Measurements from ENCODE around the gene TXNDC11.

The TXNDC11 gene

DNA sequence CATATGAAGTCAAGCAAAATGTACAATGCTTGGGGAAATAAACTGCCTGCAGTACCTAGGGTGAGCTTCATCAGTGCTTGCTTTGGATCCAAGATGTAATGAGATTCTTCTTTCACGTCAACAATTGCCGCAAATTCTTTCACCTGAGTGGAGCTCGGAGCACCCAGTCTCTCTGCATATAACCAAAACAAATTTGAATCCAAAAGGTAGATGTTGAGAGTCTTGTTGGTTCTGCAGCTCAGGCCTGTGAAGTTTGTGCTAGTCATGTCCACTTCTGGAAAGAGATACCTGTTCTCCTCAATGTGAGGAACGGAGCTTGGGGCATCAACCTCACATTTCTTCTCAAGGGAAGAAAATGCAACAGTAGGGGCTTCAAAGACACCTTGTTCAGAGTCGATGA is 51.4 kb downstream of the TXNDC11 start:
- no peak for DNase-seq (ENCODE audit: low spot score)

DNA sequence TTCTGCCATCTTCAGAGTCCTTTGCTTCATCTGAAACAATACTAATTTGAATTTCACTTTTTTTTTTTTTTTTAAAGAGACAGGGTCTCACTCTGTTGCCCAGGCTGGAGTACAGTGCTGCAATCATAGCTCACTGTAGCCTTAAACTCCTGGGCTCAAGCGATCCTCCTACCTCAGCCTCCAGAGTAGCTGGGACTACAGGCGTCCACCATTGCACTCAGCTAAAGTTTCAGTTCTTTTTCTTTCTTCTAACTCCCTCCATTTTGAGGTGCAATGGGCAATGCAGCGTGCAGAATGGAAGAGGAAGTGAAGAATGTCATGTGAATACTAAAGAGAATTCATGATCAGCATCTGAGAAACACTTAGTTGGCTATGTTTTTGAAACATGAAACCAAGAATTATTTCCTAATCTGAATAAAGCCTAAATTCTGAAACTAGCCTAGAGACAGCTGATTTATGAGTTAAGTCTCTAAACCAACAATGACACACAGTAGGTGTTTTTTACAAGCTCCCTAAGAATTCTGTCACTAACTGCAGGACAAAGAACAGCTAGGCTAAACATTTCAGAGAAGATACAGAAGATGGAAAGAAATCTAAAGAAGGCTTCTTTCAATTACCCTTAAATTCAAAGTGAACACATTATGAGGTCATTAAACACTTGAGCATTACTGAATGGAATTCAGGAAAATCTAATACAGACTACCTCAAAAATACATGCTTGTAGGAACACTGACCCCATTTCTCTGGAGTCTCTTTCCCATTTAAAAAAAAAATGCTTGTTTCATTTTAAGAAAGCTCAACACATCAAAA is 53.4 kb downstream of the TXNDC11 start:
- DNase-seq (ENCODE audit: low spot score): no peak

DNA sequence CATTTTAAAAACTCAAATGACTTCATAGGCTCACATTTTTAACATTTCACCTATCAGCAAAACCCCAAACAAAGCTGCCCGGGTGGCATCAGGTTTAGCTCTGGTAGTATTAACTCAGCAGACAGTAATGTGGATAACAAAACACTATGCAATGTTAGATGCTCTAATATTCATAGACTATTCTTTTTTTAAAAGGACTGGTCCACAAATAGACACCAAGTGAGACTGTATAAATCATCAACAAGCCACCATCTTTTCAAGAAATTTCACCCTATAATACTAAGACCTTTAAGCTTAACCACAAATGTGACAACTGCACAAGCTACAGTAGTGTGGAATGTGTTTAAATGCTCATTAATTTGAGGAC is 54.2 kb downstream of the TXNDC11 start:
- DNase-seq (ENCODE audit: low spot score): no peak

DNA sequence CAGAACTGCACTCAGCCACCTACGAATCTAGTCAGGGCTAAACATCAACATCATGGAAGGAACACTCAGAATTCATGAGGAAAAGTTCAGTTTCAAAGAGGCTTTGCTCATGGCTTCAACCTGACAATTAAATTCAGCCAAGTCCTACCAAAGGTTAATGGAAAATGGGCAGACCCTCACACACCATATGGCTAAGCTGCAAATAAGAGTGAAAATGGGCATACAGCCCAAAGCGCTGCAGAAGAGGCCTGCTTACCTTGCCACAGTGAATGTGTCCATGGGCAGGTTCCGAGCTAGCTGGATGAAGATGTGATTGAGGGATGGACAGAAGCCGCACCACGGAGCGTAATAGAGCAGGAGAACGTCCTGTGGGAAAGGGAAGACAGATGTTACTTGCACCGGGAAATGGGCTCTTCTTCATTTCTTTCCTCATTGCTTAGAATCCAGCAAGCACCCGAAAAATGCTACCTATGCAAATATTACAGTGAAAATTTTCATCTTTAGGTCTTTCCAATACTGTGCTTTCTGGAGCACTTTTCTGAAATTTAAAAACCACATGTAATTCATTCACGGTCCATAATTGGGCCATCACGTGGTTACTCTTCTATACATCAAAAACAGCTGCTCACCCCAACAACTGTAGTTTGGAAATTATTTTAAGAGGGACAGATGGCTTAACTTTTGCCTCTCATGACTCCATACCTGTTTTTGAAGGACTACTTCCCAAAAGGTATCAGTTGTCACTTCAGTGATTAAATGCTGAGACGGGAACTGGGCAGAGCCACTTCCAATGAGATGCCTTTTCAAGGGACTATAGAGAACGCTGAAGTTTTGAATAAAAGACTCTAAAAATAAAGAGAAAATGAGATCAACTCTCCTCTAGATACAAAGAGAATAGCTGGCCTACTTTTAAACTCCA is 54.8 kb downstream of the TXNDC11 start:
- no peak for DNase-seq (ENCODE audit: low spot score)

DNA sequence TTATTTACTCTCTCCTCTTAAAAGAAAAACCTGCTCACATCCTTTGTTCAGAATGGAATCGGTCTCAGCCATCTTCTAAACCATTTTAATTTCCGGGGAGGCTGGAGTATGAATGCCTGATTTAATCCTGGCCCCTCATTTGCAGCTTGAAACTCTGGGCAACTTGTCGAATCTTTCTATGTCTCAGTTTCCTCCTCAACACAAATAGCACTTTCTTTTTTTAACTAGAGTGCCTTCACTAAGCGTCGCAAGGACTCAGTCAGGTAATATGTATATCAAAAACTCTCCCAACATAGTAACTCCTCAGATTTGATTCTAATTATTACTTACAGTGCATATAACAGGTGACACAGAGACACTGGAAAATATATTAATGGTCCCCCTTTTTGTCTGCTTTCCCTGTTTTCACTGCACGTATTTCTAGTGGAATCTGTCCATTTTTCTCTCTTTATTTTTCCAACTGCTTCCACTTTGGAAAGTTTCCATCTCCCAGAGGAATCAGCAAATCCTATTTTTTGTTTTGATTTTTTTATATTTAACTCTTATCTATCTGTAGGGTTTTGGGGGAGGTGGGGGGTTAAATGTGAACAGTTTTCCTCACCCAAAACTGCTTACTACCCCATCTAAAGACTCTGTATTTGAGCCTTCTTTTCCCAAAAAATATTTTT is 55.8 kb downstream of the TXNDC11 start:
- no peak for DNase-seq (ENCODE audit: low spot score)

DNA sequence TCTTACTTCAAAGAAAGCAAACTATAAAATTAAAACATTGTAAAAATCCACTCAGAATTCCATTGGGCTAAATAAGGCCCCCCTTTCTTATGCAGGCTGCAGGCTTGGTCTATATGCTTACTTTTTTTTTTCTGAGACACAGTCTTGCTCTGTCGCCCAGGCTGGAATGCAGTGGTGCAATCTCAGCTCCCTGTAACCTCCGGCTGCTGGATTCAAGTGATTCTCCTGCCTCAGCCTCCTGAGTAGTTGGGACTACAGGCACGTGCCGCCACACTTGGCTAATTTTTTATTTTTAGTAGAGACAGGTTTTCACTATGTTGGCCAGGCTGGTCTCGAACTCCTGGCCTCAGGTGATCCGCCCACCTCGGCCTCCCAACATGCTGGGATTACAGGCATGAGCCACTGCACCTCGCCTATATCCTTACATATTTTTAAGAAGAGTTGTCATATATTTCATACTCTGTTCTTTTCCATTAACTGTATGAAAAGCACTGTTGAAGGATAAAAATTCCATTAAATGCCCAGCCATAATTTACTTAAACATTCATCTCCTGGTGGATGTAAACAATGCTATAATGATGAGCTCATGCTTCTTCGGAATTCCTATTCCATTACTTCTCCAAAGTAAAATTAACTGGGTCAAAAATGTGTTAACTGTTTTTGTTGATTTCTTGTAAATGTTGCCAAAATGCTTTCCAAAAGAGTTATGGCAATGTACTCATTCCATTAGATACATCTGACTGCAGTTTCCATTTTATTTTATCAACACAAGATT is 56.6 kb downstream of the TXNDC11 start:
- no peak for DNase-seq (ENCODE audit: low spot score)

DNA sequence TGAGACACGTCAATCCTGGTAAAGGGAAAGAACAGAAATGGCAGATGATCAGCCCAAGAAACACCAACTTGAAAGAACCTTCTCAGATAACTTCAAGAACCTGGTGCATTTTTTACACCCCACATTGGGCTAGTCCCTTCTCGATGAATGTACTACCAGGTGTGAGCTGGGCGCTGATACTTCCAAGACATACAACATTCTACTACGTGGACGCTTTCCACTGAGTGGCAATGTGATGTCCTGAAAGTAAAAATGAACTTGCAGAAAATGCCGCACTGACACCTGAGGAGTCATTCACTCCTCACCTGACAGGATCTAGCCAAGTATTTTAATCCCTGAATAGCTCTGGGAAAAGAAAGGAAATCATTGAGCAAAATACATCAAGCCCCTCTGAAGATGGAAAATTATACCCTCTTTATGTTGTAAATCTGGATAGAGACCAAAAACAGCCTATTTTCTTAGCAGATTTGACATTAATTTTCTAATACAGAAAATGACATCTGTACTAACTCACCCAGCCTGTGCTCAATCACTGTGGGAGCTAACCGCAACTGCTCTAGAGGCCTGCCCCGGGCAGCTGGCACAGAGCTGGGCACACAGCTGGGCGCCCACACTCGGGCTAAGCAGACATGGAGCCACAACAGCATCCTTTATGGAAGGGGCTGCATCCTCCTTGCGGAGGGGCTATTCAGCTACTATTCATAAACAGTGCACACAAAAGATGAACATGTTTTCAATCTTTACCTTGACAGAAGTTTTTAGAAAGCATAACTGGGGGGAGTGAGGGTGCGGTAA is 58.2 kb downstream of the TXNDC11 start:
- DNase-seq (ENCODE audit: low spot score): no peak

DNA sequence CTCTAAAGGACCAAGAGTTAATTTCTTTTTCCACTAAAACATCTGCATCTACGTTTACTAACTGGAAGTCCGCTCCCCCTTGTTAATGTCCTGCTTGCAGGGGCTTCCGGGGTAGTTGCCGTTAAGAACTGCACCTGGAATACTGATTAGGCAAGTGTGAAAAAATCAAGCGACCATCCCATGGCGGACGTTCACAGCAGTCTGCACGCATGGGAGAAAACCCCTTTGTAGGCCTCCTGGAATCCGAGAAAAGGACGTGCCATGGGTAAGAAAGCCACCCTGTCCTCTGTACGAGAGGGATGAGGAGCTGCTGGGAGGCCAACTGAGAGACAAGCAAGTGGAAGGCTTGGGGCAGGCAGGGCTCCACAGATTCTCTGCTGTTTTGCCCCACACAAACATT is 59.5 kb downstream of the TXNDC11 start:
- DNase-seq (ENCODE audit: low spot score): no peak

DNA sequence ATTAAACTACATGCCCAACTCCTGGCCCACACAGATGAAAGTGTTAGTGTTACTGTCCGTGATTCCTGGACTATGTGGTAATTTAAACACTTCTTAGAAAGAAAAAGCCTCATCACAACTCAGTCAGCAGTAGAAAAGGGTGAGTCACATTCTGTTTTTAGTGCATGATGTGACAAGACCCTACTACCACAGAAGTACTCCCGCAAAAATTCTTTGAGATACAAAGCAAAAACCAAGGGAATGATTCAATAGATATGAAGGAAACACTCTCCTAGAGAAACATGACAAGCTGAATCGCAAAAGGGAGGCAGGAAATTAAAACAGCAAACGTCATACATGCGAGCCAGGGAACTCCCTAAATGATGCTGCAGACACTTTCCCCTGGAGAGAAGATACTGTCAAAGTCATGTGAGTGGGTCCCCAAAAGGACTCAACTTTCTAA is 60.0 kb downstream of the TXNDC11 start:
- DNase-seq (ENCODE audit: low spot score): no peak

DNA sequence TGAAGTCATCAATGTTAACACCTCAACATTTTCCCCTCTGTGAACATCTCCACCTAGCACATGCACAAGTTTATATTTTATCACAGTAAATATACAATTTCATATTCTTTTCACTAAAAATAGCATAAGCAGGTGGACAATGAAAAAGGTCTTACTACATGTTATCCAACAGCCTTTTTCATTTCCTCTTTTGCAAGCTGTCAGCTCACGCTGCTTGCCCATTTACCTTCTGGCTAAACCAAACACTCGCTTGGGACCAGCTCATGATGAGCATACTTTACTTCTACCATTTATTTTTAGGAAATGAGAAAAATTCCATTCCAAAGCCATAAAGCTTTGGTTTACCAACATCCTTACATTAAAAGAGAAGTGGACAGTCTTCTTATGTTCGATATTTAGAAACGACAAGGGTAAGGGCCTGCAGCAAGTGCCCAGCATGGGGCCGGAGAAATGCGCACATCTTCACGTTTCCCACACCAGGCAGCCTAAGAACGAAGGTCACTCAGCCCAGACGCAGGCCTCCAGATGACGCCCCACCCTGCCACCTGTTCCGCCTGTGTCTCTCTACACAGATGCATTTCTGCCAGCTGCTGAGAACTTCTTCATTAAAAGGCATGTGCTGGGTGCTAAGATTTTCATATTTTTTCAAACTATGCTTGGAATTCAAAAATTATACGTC is 60.5 kb downstream of the TXNDC11 start:
- no peak for DNase-seq (ENCODE audit: low spot score)

DNA sequence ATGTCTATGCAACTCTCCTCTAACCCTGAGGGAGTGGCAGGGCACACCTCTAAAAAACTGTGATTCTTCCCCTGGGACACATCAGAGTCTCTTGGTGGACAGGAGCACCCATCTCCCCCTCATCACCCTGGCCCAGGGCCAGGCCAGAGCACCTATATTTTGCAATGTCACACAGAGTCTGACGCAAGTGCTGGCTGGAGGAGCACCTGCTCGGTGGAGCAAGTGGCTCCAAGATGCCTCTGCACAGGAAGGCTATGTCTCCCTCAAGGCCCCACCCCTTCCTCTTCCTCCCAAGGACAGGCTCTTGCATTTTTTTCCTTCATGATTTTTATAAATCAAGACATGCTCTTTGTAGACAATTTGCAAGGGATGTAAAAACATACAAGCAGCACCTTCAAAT is 61.1 kb downstream of the TXNDC11 start:
- DNase-seq (ENCODE audit: low spot score): no peak

DNA sequence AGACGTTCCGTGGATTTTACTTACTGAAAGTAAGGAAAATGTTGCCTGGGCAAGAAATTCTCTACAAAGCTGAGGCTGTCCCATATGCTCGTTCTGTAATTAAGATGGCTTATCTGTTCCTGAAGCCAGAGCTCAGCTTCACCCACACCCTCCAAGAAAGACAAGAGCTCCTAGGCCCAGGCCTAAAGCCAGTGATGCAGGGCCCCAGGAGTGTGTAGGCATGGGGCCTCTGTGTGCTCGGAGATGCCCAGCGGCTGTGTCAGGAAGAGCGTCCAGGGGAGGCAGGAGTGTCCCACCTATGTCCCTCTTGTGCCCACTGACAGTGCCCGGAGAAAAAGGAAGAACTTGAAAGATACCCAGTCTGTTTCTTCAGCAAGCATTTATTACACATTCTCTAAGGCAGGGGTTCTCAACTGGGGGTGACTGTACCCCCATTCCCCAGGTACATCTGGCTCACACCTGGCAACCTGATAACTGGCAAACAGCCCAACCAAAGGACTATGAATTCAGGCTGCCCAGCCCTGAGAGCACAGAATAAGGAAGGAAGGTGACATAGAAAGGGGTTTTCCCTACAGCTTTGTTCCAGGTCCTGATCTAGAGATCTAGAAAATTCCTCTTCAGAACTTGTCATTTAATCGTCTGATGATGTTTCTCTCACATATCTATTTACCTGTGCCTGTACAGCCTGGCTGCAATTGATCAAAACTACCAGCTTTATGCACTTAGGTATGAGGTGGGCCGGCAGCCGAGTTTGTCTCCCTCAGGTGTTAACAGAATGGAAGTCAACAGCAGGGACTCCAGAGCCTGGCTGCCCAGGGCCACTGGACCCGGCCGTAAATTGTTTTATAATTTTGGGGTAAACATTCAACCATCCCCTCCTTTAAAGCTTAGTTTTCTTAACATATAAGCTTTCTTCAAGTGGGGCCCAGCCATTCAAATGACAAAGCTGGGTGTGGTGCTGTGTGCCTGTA is 62.4 kb downstream of the TXNDC11 start:
- DNase-seq (ENCODE audit: low spot score): no peak

DNA sequence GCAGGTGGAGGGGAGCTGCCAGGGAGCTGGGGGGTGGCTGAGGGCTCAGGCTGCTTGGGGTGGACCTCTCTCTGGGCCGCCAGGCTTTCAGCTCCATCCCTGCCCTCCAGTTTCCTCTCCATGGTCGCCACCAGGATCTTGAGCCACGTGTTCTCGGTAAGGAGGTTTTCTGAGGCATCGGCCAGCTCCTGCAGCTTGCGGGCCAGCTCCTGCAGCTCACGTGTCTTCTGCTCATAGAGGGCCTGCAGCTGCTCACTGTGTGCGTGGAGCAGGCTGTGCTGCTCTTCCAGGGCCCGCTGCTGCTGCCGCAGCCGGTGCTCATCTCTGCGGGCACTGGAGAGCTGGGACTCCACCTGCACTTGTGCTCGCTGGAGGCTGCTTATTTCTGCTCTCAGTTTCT is 63.4 kb downstream of the TXNDC11 start:
- DNase-seq (ENCODE audit: low spot score): no peak

DNA sequence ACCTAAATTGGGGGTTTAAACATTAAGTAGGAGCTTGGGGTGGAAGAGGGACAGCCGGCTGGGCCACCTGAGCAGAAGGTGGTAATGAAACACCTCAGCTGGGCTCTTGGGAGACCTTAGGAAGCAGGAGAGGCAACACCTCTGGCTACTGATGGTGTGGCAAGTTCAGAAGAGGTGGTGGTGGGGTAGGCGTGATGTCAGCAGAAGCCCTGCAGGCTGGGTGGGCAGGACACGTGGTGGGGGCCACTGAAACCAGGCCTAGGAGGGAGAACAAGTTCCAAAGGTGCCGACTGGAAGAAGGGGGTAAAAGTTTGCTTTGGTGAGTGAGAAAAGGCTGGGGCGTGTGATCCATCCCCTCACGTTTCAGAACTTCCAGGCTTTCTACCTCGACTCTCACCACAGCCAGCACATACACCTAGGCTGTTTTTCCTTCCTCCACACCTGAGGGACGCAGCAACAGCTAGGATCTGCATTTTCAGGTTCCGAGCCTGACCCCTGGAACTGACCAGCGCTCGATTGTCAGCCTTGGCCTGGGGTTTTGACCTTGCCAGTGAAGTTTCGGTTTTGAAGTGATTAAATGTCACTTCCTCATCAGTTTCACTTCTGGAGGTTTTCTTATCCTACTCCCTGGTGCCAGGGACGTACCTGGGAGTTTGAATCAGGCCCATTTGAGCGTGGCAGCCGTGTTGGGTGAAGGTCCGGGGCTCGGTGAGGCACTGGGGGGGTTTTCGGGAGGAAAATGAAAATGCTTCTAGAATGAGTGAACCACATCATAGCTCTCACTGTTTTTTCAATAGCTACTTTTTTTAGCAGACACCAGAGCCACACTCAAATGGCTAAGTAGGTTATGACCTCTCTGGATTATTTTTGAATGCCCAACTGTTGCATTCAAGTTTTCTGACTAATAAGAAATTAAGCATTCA is 64.4 kb downstream of the TXNDC11 start:
- no peak for DNase-seq (ENCODE audit: low spot score)

DNA sequence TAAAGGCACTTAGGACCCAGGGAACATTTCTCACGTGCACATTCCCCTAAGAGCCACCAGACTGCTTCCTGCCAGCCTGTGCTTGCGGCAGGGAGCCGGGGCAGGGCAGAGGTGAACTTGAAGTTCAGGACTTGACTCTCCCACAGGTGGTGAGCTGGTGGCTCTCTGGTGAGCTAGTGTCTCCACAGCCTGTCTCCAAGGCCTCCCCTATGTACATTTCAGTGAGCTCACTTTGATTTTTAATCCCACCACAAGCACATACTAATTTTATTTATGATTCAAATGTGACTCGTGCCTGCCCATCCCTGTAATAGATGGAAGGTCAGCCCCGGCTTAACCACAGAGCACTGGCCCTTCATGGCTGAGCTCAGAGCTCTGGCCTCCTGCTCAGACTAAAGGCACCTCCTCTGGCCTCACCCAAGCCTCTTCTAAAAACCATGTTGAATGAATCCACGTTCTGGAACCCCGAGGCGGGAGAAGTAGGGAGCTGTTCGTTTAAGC is 65.2 kb downstream of the TXNDC11 start:
- DNase-seq (ENCODE audit: low spot score): no peak

DNA sequence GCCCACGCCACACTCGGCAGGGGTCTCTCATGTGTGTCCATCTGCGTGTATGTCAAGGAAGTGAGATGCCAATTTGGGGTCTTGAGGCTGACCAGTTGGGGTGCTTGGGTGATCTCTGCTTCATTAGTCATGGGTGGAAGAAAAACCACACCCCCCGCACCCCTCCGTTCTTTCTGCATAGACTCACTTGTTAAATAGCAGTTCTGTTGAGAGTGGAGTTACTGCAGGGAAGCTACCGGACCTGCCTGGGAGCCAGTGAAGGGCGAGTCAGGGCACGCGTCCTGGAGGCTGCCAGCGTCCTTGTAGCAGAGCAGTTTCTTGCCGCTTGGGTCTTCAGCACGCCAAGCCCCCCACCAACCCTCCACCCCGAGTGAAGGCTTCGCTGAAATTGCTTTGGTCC is 65.9 kb downstream of the TXNDC11 start:
- DNase-seq (ENCODE audit: low spot score): no peak

DNA sequence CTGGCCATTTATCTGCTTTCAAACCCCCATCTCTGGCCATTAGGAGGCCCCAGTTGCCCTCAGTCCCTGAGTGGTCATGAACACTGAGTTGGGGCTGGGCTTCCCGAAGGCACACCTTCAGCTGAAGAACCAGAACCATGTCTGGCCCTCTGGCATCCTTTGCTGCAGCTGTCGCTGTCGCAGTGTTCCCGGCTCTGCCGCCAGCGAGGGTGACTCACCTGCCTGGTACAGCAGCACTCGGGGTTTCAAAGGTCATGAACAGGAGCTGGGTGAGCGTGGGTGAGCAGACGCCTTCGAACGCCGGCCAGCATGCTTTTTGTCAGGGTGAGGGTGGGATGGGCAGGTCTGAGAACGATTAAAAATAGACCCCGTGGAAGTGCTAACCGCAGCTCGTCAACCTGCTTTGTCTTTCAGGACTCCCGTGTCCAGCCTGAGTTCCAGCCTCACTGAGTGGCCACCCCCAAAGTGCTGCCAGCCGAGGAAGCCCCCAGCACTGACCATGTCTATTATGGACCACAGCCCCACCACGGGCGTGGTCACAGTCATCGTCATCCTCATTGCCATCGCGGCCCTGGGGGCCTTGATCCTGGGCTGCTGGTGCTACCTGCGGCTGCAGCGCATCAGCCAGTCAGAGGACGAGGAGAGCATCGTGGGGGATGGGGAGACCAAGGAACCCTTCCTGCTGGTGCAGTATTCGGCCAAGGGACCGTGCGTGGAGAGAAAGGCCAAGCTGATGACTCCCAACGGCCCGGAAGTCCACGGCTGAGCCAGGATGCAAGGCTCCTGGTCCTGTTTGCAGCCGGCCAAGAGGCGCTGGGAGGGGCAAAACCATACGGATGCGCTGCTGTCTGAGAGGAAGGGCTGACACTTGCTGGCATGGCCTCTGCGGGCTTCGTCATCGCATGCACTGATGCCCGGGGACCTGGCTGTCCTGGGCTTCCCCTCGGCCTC is 66.8 kb downstream of the TXNDC11 start:
- DNase-seq (ENCODE audit: low spot score): peak; percentile 68
